Fibroblast of upper back skin (primary cell): ENCODE measurements around the gene STIL.
"Not testable (repeated sequence)": the region's sequence is repeated elsewhere in the genome, so short reads cannot be mapped to it uniquely, and the experiment has no call there.

Source experiments
- DNase-seq: peaks from one replicate; pipeline ENCODE4 v3.0.0-alpha.2; 2013

The STIL gene

GRCh38 chr1:47313915-47314664 lies at the start of gene STIL:
STIL (minus strand) TSS chr1:47314147; CDS start chr1:47310319, 3,828 bp downstream.
- DNase-seq, result peak; percentile 99

- DNase-seq, result peak; percentile 11
These were observed 48.9 kb upstream of the STIL start for GRCh38 chr1:47362828-47363227.

GRCh38 chr1:47361380-47361779 lies 47.4 kb upstream of the STIL start:
- no peak for DNase-seq

- peak; percentile 37 for DNase-seq
These were observed 37.4 kb upstream of the STIL start for GRCh38 chr1:47351305-47351704.

GRCh38 chr1:47348246-47348645 lies 34.3 kb upstream of the STIL start:
- no peak for DNase-seq

- DNase-seq, result no peak
These were observed 33.8 kb upstream of the STIL start for GRCh38 chr1:47347735-47348134.

- not testable (repeated sequence) for DNase-seq
These were observed 33.0 kb upstream of the STIL start for GRCh38 chr1:47346979-47347378.

GRCh38 chr1:47340227-47340626 lies 26.3 kb upstream of the STIL start:
- no peak for DNase-seq

- no peak for DNase-seq
These were observed 24.5 kb upstream of the STIL start for GRCh38 chr1:47338249-47339077.

GRCh38 chr1:47337350-47337749 lies 23.4 kb upstream of the STIL start:
- no peak for DNase-seq

GRCh38 chr1:47334765-47335435 lies 21.0 kb upstream of the STIL start:
- no peak for DNase-seq

GRCh38 chr1:47333922-47334764 lies 20.2 kb upstream of the STIL start:
- DNase-seq, result peak; percentile 72

GRCh38 chr1:47333578-47333921 lies 19.6 kb upstream of the STIL start, which contains the start of gene CMPK1:
CMPK1 (plus strand) TSS chr1:47333790; CDS start chr1:47333946, 156 bp downstream.
- peak; percentile 88 for DNase-seq

- DNase-seq, result no peak
These were observed 19.0 kb upstream of the STIL start for GRCh38 chr1:47332779-47333577.

- DNase-seq, result no peak
These were observed 17.9 kb upstream of the STIL start for GRCh38 chr1:47331875-47332274.

- DNase-seq, result no peak
These were observed 16.3 kb upstream of the STIL start for GRCh38 chr1:47330212-47330611.

GRCh38 chr1:47328992-47329391 lies 15.0 kb upstream of the STIL start:
- DNase-seq, result no peak

GRCh38 chr1:47326271-47326670 lies 12.3 kb upstream of the STIL start:
- no peak for DNase-seq

GRCh38 chr1:47325528-47325927 lies 11.6 kb upstream of the STIL start:
- DNase-seq, result no peak

- no peak for DNase-seq
These were observed 10.7 kb upstream of the STIL start for GRCh38 chr1:47324682-47325081.

GRCh38 chr1:47323599-47324031 lies 9.7 kb upstream of the STIL start:
- DNase-seq, result no peak

GRCh38 chr1:47319968-47320367 lies 6.0 kb upstream of the STIL start:
- not testable (repeated sequence) for DNase-seq
